GM06990 (cell line): ENCODE results near the gene TACR1.
"Not testable (repeated sequence)": the region's sequence is repeated elsewhere in the genome, so short reads cannot be mapped to it uniquely, and the experiment has no call there.

Experiments used
- DNase-seq: peaks from one replicate; pipeline ENCODE4 v3.0.0-alpha.2; 2011; ENCODE audit not compliant: insufficient read length; ENCODE audit errors: extremely low read depth
- H3K27me3 ChIP-seq: replicated peaks from 2 replicates; pipeline ENCODE4 v1.6.0; 2011; ENCODE audit warnings: low read length; ENCODE audit not compliant: control insufficient read depth, insufficient read depth
- H3K36me3 ChIP-seq: 2 replicates; pipeline ENCODE4 v1.5.1; 2011; ENCODE audit warnings: low read length; ENCODE audit not compliant: control insufficient read depth, insufficient read depth
- H3K4me3 ChIP-seq: replicated peaks from 2 replicates; pipeline ENCODE4 v1.5.1; 2011; ENCODE audit warnings: low read depth, mild to moderate bottlenecking, control low read depth, low read length
- TF ChIP-seq, protein P1 (sequence below): IDR thresholded peaks from 2 replicates; pipeline ENCODE4 v1.5.1; 2011; ENCODE audit warnings: low read length, control low read depth, mild to moderate bottlenecking, inconsistent platforms; ENCODE audit not compliant: insufficient read depth, poor library complexity, severe bottlenecking

Gene TACR1

DNA sequence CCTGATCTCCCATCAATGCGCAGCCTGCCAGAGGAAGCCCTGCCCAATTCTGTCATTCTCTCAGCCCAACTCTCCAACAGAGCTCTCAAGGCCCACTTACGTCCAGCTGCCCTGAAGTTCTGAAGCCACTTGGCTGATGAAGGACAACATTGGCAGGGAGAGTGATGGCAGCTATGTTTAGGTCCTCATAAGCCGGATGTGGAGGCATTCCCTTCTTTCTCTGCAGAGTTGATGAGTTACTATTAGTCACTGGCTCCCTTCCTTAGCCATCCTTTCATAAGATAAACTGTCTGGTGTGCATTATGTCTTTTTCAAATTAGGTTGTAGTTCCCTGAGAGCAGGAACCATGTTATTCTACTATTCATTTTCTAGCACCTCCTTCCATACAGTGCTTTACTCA lies 22.5 kb upstream of the TACR1 start:
- no peak for DNase-seq
- no peak overlapping the region for H3K4me3 ChIP-seq
- TF ChIP-seq, protein P1, sequence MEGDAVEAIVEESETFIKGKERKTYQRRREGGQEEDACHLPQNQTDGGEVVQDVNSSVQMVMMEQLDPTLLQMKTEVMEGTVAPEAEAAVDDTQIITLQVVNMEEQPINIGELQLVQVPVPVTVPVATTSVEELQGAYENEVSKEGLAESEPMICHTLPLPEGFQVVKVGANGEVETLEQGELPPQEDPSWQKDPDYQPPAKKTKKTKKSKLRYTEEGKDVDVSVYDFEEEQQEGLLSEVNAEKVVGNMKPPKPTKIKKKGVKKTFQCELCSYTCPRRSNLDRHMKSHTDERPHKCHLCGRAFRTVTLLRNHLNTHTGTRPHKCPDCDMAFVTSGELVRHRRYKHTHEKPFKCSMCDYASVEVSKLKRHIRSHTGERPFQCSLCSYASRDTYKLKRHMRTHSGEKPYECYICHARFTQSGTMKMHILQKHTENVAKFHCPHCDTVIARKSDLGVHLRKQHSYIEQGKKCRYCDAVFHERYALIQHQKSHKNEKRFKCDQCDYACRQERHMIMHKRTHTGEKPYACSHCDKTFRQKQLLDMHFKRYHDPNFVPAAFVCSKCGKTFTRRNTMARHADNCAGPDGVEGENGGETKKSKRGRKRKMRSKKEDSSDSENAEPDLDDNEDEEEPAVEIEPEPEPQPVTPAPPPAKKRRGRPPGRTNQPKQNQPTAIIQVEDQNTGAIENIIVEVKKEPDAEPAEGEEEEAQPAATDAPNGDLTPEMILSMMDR, result no peak
- no peaks in the 10 kb centered on the region for H3K27me3 ChIP-seq
- H3K36me3 ChIP-seq, result no peaks in the 10 kb centered on the region

DNA sequence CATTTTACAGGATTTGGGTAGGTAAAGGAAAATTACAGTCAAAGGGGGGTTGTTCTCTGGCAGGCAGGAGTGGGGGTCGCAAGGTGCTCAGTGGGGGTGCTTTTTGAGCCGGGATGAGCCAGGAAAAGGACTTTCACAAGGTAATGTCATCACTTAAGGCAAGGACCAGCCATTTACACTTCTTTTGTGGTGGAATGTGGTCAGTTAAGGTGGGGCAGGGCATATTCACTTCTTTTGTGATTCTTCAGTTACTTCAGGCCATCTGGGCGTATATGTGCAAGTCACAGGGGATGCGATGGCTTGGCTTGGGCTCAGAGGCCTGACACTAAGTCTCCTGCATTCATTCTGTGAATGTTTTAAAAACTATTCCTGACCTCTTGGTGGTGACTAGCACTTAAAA lies 19.9 kb upstream of the TACR1 start:
- H3K27me3 ChIP-seq, H3K4me3 ChIP-seq, DNase-seq, H3K36me3 ChIP-seq: not testable (repeated sequence)

DNA sequence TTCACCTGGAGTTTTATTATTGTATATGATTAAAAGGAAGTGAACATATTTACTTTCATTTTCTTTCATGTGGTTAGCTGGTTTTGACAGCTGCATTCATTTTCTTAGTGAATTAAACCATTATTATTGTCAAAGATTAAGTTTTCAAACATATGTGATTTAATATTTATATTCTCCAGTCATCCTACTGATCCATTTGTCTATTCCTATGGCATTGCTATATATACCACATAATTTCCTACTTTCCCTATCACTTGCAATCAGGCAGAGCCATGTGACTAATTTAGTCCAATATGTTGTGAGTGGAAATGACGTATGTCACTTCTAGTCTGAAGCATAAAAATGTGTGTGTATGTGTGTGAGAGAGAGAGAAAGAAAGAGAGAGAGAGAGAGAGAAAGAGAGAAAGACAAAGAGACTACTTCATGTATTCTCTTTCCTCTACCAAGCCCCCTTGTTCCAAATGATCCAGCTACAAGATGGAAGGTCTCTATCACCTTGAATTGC lies 12.0 kb upstream of the TACR1 start:
- no peaks in the 10 kb centered on the region for H3K36me3 ChIP-seq
- TF ChIP-seq, protein P1, result no peak
- DNase-seq, result no peak
- no peak overlapping the region for H3K4me3 ChIP-seq
- H3K27me3 ChIP-seq, result no peaks in the 10 kb centered on the region

DNA sequence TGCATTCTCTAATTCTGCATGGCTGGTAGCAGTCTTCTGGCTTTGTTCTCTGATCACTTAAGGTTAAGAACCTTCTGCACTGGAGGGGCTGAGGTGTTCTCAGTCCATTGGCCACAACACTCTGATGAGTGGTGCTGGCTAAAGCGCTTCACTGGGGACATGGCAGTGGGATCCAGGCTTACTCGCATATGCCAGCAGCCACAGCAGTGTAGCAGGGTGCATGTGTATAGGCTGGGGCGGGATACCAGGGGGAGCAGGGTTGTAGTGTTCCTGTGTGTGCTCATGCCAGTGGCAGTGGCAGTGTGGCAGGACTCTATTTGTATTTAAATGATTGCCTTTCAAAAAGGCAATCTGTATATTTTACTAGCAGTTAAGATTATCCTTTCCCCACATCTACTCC lies 11.1 kb upstream of the TACR1 start:
- TF ChIP-seq, protein P1, result no peak
- Histone ChIP-seq H3K36me3 (no peaks in the 10 kb centered on the region), H3K27me3 (no peaks in the 10 kb centered on the region), H3K4me3 (no peak overlapping the region)
- no peak for DNase-seq

DNA sequence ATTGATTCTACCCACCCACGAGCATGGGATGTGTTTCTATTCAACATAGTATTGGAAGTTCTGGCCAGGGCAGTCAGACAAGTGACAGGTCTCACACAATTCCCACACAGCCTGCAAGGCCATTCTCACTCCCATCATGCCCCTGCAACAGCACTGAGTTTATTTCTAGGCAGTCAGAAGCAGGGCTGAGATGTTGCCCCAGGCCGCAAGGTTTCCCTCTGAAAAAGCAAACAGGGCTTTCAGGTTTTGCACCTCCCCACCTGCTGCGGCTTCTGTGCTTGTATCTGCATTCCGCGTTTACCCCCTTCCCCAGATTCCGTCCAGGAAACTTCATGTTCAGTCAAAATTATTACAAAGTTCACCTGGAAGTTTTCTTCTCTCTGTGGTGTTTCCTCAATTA lies 9.4 kb upstream of the TACR1 start:
- Histone ChIP-seq H3K36me3 (no peaks in the 10 kb centered on the region), H3K27me3 (no peaks in the 10 kb centered on the region), H3K4me3 (no peak overlapping the region)
- TF ChIP-seq, protein P1, result no peak
- no peak for DNase-seq

DNA sequence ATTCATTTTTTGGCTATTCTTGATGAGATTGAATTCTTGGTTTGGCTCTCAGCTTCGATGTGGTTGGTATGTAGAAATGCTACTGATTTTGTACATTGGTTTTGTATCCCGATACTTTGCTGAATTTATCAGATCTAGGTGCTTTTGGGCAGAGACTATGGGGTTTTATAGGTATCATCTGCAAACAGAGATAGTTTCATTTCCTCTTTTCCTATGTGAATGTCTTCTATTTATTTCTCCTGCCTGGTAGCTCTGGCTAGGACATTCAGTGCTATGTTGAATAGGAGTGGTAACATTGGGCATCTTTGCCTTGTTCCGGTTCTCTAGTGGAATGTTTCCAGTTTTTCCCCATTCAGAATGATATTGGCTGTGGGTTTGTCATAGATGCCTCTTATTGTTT lies 5.5 kb upstream of the TACR1 start:
- peaks cover under 1% of the 10 kb centered on the region; the same call in 1 of the 2 replicates for H3K27me3 ChIP-seq
- no peak overlapping the region for H3K4me3 ChIP-seq
- no peaks in the 10 kb centered on the region for H3K36me3 ChIP-seq
- no peak for DNase-seq
- TF ChIP-seq, protein P1, result no peak
